Measurements from ENCODE around the gene TFPT. TPM values are rescaled to one million over a fixed set of nuclear protein-coding genes. Genes with fewer than 3 reads are reported as not detected.

The TFPT gene
- total and polyA plus RNA-seq, 10 of the 15 experiments (the other 5 are each of a cell fraction or from before 2014, with no cell fraction given): 1.7 to 40.2 (median 25.6) TPM

DNA sequence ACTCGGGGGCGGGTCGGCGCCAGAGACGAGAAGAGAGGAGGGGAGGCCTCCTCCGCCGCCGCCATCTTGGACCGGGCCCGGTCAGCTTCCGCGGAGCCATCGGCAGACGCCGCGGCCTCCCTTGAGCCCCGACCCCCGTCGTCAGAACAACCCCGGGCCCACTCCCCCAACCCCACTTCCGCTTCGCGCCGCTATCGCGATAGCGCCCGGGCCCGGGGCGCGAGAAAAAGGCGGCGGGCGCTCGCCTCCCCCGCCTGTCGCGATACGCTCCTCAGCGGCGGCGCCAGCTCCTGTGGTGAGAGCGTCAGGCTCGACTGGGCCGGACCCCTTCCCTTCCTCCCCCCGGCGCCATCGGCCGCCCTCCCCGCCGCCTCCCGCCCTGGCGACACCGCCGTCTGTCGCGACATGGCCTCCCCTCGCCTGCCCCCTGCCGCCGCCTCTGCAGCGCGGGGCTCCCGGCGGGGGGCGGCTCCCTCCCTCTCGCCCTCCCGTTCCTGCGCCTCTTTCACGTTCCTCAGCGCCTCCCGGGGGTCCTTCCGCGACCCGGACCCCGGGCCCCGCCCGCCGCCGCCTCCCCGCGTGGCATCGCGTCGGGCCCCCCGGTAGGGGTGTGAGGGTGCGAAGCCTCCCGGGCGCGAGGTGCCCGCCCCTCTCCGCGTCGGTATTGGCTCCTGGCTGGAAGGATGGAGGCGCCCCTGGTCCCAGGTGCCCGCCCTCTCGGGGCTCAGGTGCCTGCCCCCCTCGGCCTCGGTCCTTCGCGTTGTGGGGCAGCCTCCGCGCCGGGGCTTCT lies 22.4 kb upstream of the TFPT start, which contains the start of gene CNOT3 (continued):
- TF ChIP-seq, protein P1, sequence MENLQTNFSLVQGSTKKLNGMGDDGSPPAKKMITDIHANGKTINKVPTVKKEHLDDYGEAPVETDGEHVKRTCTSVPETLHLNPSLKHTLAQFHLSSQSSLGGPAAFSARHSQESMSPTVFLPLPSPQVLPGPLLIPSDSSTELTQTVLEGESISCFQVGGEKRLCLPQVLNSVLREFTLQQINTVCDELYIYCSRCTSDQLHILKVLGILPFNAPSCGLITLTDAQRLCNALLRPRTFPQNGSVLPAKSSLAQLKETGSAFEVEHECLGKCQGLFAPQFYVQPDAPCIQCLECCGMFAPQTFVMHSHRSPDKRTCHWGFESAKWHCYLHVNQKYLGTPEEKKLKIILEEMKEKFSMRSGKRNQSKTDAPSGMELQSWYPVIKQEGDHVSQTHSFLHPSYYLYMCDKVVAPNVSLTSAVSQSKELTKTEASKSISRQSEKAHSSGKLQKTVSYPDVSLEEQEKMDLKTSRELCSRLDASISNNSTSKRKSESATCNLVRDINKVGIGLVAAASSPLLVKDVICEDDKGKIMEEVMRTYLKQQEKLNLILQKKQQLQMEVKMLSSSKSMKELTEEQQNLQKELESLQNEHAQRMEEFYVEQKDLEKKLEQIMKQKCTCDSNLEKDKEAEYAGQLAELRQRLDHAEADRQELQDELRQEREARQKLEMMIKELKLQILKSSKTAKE (IDR thresholded peaks at IDR 0.05; ENCODE audit: low read depth, poor library complexity, severe bottlenecking): no peak
- no peak for TF ChIP-seq GABPA (IDR thresholded peaks at IDR 0.05; ENCODE audit: low read depth)
- TF ChIP-seq FOXK2 (IDR thresholded peaks at IDR 0.05): no peak
- TF ChIP-seq YBX1 (IDR thresholded peaks at IDR 0.05): no peak
- no peak for TF ChIP-seq MYB (IDR thresholded peaks at IDR 0.05; ENCODE audit: borderline replicate concordance, low read depth, low read length)
- TF ChIP-seq PAX8 (IDR thresholded peaks at IDR 0.05): no peak
- TF ChIP-seq, protein P2, sequence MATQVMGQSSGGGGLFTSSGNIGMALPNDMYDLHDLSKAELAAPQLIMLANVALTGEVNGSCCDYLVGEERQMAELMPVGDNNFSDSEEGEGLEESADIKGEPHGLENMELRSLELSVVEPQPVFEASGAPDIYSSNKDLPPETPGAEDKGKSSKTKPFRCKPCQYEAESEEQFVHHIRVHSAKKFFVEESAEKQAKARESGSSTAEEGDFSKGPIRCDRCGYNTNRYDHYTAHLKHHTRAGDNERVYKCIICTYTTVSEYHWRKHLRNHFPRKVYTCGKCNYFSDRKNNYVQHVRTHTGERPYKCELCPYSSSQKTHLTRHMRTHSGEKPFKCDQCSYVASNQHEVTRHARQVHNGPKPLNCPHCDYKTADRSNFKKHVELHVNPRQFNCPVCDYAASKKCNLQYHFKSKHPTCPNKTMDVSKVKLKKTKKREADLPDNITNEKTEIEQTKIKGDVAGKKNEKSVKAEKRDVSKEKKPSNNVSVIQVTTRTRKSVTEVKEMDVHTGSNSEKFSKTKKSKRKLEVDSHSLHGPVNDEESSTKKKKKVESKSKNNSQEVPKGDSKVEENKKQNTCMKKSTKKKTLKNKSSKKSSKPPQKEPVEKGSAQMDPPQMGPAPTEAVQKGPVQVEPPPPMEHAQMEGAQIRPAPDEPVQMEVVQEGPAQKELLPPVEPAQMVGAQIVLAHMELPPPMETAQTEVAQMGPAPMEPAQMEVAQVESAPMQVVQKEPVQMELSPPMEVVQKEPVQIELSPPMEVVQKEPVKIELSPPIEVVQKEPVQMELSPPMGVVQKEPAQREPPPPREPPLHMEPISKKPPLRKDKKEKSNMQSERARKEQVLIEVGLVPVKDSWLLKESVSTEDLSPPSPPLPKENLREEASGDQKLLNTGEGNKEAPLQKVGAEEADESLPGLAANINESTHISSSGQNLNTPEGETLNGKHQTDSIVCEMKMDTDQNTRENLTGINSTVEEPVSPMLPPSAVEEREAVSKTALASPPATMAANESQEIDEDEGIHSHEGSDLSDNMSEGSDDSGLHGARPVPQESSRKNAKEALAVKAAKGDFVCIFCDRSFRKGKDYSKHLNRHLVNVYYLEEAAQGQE (IDR thresholded peaks at IDR 0.05; ENCODE audit: low read depth, low read length): no peak
- TF ChIP-seq, protein P3, sequence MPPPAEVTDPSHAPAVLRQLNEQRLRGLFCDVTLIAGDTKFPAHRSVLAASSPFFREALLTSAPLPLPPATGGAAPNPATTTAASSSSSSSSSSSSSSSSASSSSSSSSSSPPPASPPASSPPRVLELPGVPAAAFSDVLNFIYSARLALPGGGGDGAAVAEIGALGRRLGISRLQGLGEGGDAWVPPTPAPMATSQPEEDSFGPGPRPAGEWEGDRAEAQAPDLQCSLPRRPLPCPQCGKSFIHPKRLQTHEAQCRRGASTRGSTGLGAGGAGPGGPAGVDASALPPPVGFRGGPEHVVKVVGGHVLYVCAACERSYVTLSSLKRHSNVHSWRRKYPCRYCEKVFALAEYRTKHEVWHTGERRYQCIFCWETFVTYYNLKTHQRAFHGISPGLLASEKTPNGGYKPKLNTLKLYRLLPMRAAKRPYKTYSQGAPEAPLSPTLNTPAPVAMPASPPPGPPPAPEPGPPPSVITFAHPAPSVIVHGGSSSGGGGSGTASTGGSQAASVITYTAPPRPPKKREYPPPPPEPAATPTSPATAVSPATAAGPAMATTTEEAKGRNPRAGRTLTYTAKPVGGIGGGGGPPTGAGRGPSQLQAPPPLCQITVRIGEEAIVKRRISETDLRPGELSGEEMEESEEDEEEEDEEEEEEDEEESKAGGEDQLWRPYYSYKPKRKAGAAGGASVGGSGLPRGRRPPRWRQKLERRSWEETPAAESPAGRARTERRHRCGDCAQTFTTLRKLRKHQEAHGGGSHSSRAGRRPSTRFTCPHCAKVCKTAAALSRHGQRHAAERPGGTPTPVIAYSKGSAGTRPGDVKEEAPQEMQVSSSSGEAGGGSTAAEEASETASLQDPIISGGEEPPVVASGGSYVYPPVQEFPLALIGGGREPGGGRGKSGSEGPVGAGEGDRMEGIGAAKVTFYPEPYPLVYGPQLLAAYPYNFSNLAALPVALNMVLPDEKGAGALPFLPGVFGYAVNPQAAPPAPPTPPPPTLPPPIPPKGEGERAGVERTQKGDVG (CRISPR knock-in tag; IDR thresholded peaks at IDR 0.05): no peak
- TF ChIP-seq TAF1 (IDR thresholded peaks at IDR 0.05; ENCODE audit: borderline replicate concordance, low read depth, low read length): peak; percentile 81; the same call in 1 of the 2 replicates
- TF ChIP-seq SMARCA5 (IDR thresholded peaks at IDR 0.05): 0 out of 2 replicates have a peak, but pooled peaks have one; percentile 46
- TF ChIP-seq KDM1A (IDR thresholded peaks at IDR 0.05; ENCODE audit: borderline replicate concordance): no peak
- no peak for TF ChIP-seq NFYB (IDR thresholded peaks at IDR 0.05; ENCODE audit: insufficient read depth, low read depth, low read length)
- TF ChIP-seq, protein P4, sequence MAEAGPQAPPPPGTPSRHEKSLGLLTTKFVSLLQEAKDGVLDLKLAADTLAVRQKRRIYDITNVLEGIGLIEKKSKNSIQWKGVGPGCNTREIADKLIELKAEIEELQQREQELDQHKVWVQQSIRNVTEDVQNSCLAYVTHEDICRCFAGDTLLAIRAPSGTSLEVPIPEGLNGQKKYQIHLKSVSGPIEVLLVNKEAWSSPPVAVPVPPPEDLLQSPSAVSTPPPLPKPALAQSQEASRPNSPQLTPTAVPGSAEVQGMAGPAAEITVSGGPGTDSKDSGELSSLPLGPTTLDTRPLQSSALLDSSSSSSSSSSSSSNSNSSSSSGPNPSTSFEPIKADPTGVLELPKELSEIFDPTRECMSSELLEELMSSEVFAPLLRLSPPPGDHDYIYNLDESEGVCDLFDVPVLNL (IDR thresholded peaks at IDR 0.05; ENCODE audit: low read depth, low read length): no peak; the same call in 1 of the 2 replicates
- TF ChIP-seq, protein P5, sequence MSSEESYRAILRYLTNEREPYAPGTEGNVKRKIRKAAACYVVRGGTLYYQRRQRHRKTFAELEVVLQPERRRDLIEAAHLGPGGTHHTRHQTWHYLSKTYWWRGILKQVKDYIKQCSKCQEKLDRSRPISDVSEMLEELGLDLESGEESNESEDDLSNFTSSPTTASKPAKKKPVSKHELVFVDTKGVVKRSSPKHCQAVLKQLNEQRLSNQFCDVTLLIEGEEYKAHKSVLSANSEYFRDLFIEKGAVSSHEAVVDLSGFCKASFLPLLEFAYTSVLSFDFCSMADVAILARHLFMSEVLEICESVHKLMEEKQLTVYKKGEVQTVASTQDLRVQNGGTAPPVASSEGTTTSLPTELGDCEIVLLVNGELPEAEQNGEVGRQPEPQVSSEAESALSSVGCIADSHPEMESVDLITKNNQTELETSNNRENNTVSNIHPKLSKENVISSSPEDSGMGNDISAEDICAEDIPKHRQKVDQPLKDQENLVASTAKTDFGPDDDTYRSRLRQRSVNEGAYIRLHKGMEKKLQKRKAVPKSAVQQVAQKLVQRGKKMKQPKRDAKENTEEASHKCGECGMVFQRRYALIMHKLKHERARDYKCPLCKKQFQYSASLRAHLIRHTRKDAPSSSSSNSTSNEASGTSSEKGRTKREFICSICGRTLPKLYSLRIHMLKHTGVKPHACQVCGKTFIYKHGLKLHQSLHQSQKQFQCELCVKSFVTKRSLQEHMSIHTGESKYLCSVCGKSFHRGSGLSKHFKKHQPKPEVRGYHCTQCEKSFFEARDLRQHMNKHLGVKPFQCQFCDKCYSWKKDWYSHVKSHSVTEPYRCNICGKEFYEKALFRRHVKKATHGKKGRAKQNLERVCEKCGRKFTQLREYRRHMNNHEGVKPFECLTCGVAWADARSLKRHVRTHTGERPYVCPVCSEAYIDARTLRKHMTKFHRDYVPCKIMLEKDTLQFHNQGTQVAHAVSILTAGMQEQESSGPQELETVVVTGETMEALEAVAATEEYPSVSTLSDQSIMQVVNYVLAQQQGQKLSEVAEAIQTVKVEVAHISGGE (CRISPR knock-in tag; IDR thresholded peaks at IDR 0.05): no peak

Data from GM12878 (cell line).